Amygdala (tissue), 56 donors: ENCODE results near the gene ABHD4.
A peak's percentile ranks its signal among the peaks of the same experiment; 100 is the strongest.
"Not testable (repeated sequence)": the region's sequence is repeated elsewhere in the genome, so short reads cannot be mapped to it uniquely, and the experiment has no call there.

ENCODE experiments used
- DNase-seq, 56 donors: peaks; one replicate each; lab custom pipeline; 2025; lab: John Stamatoyannopoulos, UW

ABHD4 gene

GRCh38 chr14:22560662-22561365 is 37.3 kb upstream of the ABHD4 start:
- DNase-seq, result no peak

GRCh38 chr14:22561366-22561660 is 36.8 kb upstream of the ABHD4 start:
- DNase-seq, result no peak

GRCh38 chr14:22561661-22562579 is 36.2 kb upstream of the ABHD4 start:
- no peak for DNase-seq

GRCh38 chr14:22563987-22564386 is 34.1 kb upstream of the ABHD4 start:
- DNase-seq, result no peak

GRCh38 chr14:22564463-22564862 is 33.6 kb upstream of the ABHD4 start:
- DNase-seq, result no peak

GRCh38 chr14:22565391-22565945 is 32.6 kb upstream of the ABHD4 start:
- no peak for DNase-seq

- DNase-seq, result not testable (repeated sequence)
Measured at GRCh38 chr14:22566266-22566665, 31.8 kb upstream of the ABHD4 start.

GRCh38 chr14:22566845-22567244 is 31.3 kb upstream of the ABHD4 start:
- no peak for DNase-seq

- no peak for DNase-seq
Measured at GRCh38 chr14:22567437-22567836, 30.7 kb upstream of the ABHD4 start.

GRCh38 chr14:22569106-22569736 is 28.9 kb upstream of the ABHD4 start:
- DNase-seq, result no peak

- no peak for DNase-seq
Measured at GRCh38 chr14:22569737-22570131, 28.4 kb upstream of the ABHD4 start.

- peak in 38 of 56 donors; percentile 8 to 84 (median 40) for DNase-seq
Measured at GRCh38 chr14:22570132-22570949, 27.8 kb upstream of the ABHD4 start.

- no peak for DNase-seq
Measured at GRCh38 chr14:22572562-22573058, 25.5 kb upstream of the ABHD4 start.

- no peak for DNase-seq
Measured at GRCh38 chr14:22573804-22574203, 24.3 kb upstream of the ABHD4 start.

GRCh38 chr14:22577334-22577908 is 20.7 kb upstream of the ABHD4 start:
- no peak for DNase-seq

- DNase-seq, result no peak
Measured at GRCh38 chr14:22579236-22579635, 18.9 kb upstream of the ABHD4 start.

GRCh38 chr14:22579881-22580280 is 18.2 kb upstream of the ABHD4 start:
- no peak for DNase-seq

GRCh38 chr14:22580625-22581024 is 17.5 kb upstream of the ABHD4 start:
- DNase-seq, result no peak

GRCh38 chr14:22583994-22584393 is 14.1 kb upstream of the ABHD4 start:
- no peak for DNase-seq

GRCh38 chr14:22587247-22587646 is 10.9 kb upstream of the ABHD4 start:
- DNase-seq, result no peak
